Activated CD8-positive, alpha-beta memory T cell treated with anti-CD3 and anti-CD28 coated beads for 36 hours (primary cell): Measurements from ENCODE around the gene NR0B2. TPM values are rescaled to one million over a fixed set of nuclear protein-coding genes. Genes with fewer than 3 reads are reported as not detected.

Experiments
- CTCF ChIA-PET: fragments of 350-600 bp; sonication (Branson Sonifier 250); formaldehyde crosslinking; loops from one replicate; lab custom pipeline; 2021; ENCODE audit warnings: antibody characterized with exemption; lab: Charles Lee
- POLR2A ChIA-PET: fragments of 350-600 bp; sonication (Branson Sonifier 250); formaldehyde crosslinking; loops from one replicate; lab custom pipeline; 2021; ENCODE audit warnings: antibody characterized with exemption; lab: Charles Lee
- total RNA-seq, 2 experiments: library from RNA; stranded (reverse); gene quantifications; one replicate each; pipeline ENCODE4 v1.2.3, GENCODE V29; 2021

The NR0B2 gene
- total RNA-seq, 2 experiments from 2014 or later, result not detected

GRCh38 chr1:26863685-26864077, 50.1 kb downstream of the NR0B2 start:
- POLR2A ChIA-PET, result interaction anchor here (0.5 to 1.2 kb wide), 3 partner anchors 27 to 479 kb away, joined by 3 to 4 read pairs (median 3); partner anchors contain the start of gene GPN2
- CTCF ChIA-PET, result interaction anchor here (0.5 to 3.8 kb wide), 5 partner anchors 13 to 75 kb away, joined by 3 to 16 read pairs (median 3); no protein-coding TSS in a partner anchor

- ChIA-PET POLR2A (interaction anchor here (0.5 to 1.2 kb wide), 2 partner anchors 29 to 479 kb away, joined by 3 to 4 read pairs; no protein-coding TSS in a partner anchor), CTCF (interaction anchor here (0.5 to 3.8 kb wide), 5 partner anchors 12 to 74 kb away, joined by 3 to 16 read pairs (median 3); no protein-coding TSS in a partner anchor)
Measured at GRCh38 chr1:26862781-26863684, 50.7 kb downstream of the NR0B2 start, which contains the start of gene SFN. SFN (plus strand) TSS chr1:26863149; CDS start chr1:26863213, 64 bp downstream.

GRCh38 chr1:26861889-26862378, 51.8 kb downstream of the NR0B2 start:
- ChIA-PET CTCF (interaction anchor here (0.9 to 1.0 kb wide), 2 partner anchors 13 to 260 kb away, joined by 3 to 4 read pairs; no protein-coding TSS in a partner anchor), POLR2A (no interaction called here)

Other genes starting within 250 kb of the NR0B2 start
- 10 to 100 TPM; 85.7 to 87.5 TPM for gene ARID1A, start 218.0 kb downstream of the NR0B2 start, total RNA-seq
- gene PIGV, start 126.0 kb downstream of the NR0B2 start, total RNA-seq, result 10 to 100 TPM; 27.3 to 31.6 TPM
- gene ZDHHC18, start 87.3 kb downstream of the NR0B2 start, total RNA-seq, result 10 to 100 TPM; 61.3 to 64.4 TPM
- under 1 TPM; 0.21 to 0.27 TPM for gene SFN, start 50.8 kb downstream of the NR0B2 start, total RNA-seq
- gene GPN2, start 23.7 kb downstream of the NR0B2 start, total RNA-seq, result 10 to 100 TPM; 73.0 to 78.4 TPM
- 10 to 100 TPM; 14.5 to 15.2 TPM for gene GPATCH3, start 13.5 kb downstream of the NR0B2 start, total RNA-seq
- 100 to 1,000 TPM; 160 to 161 TPM for gene NUDC, start 7.8 kb upstream of the NR0B2 start, total RNA-seq
- under 1 TPM in 1 of 2 experiments, not detected in 1; 0.15 TPM for gene KDF1, start 46.5 kb upstream of the NR0B2 start, total RNA-seq
- under 1 TPM; 0.55 to 0.99 TPM for gene TRNP1, start 79.7 kb upstream of the NR0B2 start, total RNA-seq
- gene TENT5B, start 98.9 kb upstream of the NR0B2 start, total RNA-seq, result not detected
- gene SLC9A1, start 241.2 kb upstream of the NR0B2 start, total RNA-seq, result 10 to 100 TPM; 23.9 to 24.2 TPM